ENCODE results near the gene KRT31.
"Not testable (repeated sequence)": the region's sequence is repeated elsewhere in the genome, so short reads cannot be mapped to it uniquely, and the experiment has no call there.

The KRT31 gene

DNA sequence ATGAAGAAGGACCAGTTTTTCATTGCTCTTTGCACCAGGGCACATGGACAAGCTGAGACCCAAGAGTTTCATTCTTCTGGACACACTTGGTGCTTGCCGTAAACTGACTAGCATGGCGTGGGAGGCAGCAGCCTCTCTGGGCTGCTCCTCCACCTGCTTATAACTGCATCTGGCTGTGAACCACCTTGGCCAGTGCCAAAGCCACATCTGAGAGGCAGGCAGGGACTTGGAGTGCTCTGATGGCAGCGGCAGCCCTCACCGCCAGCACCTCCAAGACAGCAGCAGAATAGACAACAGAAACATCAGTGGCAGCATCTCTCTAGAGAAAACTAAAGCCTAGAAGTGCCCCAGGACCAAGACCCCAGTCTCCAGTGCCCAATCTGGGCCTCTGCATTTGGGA is 22.3 kb upstream of the KRT31 start:
- DNase-seq = no peak
- in situ Hi-C loops (cut with MboI; ENCODE audit: low pct_unique_long_range_greater_than_20kb, low sequenced_read_pairs) = no loop called here

- in situ Hi-C loops (cut with MboI; ENCODE audit: low pct_unique_long_range_greater_than_20kb, low sequenced_read_pairs) = no loop called here
Measured at GRCh38 chr17:41418116-41418860, 20.9 kb upstream of the KRT31 start.

GRCh38 chr17:41417576-41418015 is 20.2 kb upstream of the KRT31 start:
- DNase-seq = peak; percentile 1

More at GRCh38 chr17:41418116-41418860, 20.9 kb upstream of the KRT31 start:
- DNase-seq = no peak

GRCh38 chr17:41417127-41417526 is 19.7 kb upstream of the KRT31 start:
- in situ Hi-C loops (cut with MboI; ENCODE audit: low pct_unique_long_range_greater_than_20kb, low sequenced_read_pairs) = no loop called here
- no peak for DNase-seq

More at GRCh38 chr17:41417576-41418015, 20.2 kb upstream of the KRT31 start:
- in situ Hi-C loops (cut with MboI; ENCODE audit: low pct_unique_long_range_greater_than_20kb, low sequenced_read_pairs) = no loop called here

DNA sequence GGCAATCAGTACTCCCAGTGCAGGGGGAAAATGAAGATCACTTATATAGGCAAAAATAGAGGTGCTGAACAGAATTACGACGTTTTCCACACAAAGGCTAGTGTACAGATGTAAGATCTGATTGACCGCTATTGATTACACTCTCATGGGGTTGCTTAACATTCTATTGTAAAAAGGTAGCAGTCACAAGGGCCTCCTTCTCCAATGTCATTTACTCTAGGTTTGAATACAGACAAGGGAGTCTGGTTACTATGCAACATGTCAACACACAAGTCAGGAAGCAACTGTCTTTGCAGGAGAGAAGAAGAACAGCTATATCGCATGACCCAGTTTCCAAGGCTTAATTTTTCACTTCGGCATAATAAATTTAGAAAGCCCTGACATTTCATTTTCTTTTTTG is 19.1 kb upstream of the KRT31 start:
- in situ Hi-C loops (cut with MboI; ENCODE audit: low pct_unique_long_range_greater_than_20kb, low sequenced_read_pairs) = no loop called here
- no peak for DNase-seq

DNA sequence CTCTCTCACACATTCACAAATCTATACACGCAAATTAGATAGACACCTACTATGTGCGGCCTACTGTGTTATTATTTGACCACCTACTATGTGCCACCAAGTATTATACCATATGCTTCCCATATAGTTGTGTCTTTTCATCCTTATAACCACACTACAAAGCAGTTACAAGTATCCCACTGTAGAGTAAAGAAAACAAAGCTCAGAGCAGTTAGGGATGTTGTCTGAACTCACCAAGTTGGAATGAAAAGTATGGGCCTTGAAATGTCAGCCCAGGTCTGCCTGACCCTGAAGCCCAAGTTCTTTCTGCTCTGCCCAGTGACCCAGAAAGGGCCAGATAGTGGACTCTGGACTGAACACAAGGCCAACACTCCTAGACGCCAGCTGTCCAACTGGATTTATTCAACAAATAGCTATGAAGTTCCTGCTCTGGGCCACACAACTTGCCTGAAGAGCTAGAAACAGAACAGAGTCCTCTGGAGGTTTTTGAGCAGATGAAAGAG is 18.5 kb upstream of the KRT31 start:
- DNase-seq = no peak
- in situ Hi-C loops (cut with MboI; ENCODE audit: low pct_unique_long_range_greater_than_20kb, low sequenced_read_pairs) = no loop called here

DNA sequence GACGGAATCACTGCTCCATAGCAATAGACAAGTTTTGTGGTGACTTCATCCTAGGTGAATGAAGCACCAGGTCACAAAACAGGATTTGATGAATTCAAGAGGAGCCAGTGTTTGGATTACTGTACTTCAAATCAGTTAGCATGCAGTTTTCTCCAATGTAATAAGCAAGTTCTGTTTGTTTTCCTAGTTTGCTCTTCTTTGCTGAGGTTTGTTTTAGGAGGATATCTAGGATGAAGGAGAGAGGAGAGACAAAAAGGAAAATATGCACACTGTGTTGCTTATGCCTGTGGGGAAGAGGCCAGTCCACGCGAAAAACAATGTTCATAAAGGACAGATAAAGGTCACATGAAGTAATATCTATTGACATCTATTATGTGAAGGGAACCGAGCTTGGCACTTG is 18.0 kb upstream of the KRT31 start:
- in situ Hi-C loops (cut with MboI; ENCODE audit: low pct_unique_long_range_greater_than_20kb, low sequenced_read_pairs) = no loop called here
- no peak for DNase-seq

- in situ Hi-C loops (cut with MboI; ENCODE audit: low pct_unique_long_range_greater_than_20kb, low sequenced_read_pairs) = no loop called here
- no peak for DNase-seq
Measured at GRCh38 chr17:41413982-41414381, 16.6 kb upstream of the KRT31 start.

DNA sequence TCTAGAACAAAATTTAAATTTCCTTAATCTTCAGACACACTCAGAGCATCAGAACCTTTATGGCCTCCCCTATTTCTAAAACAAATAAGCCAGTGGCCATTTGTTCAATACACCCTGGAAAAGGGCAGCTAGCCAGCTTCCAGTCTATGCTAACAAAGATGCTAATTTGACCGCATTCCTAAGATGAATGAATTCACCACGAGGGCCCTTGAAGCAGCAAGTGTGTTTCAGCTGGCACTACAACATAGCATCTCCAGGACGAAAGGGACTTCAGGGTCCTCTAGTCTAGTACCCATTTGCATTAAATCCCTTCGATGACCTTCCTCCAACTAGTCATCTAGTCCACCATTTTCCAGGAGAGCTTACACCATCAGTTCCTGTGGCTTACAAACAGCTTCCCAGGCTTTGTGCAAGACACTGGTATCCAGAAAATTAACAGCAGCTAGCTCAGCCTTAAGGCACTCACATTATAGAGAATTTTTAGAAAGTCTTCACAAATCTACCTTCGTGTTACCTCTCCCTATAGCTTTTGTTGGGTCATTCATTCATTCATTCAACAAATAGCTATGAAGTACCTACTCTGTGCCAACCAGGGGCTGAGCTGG is 16.0 kb upstream of the KRT31 start:
- in situ Hi-C loops (cut with MboI; ENCODE audit: low pct_unique_long_range_greater_than_20kb, low sequenced_read_pairs) = no loop called here
- DNase-seq = no peak

DNA sequence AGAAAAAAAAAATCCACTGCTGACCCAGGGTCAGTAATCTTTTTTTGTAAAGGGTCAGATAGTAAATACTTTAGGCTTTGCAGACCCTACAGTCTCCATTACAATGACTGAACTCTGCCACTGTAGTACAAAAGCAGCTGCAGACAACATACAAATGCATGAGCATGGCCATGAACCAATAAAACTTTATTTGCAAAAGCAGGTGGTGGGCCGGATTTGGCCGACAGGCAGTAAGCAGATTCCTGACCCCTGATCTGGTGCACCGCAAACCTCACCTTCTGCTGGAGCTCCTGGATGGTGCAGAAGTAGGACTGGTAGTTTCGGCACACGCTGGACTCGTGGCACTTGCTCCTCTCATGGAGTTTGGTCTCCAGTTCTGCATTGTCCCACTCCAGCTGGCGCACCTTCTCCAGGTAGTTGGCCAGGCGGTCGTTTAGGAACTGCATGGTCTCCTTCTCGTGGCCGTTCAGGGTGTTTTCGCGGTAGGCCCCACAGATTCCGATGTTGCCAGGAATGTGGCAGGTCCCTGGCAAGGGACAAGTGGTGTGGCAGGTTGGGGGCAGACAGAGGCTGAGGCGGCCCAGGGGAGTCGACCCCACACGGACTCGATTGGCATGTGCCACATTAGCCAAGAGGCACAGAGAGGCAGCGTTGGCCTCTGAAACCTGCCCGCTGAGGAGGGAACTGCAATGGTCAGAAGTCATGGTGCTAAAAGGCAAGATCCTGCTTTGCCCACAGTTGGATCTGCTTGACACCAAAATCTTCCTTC is 13.8 kb upstream of the KRT31 start:
- no peak for DNase-seq
- in situ Hi-C loops (cut with MboI; ENCODE audit: low pct_unique_long_range_greater_than_20kb, low sequenced_read_pairs) = no loop called here

DNA sequence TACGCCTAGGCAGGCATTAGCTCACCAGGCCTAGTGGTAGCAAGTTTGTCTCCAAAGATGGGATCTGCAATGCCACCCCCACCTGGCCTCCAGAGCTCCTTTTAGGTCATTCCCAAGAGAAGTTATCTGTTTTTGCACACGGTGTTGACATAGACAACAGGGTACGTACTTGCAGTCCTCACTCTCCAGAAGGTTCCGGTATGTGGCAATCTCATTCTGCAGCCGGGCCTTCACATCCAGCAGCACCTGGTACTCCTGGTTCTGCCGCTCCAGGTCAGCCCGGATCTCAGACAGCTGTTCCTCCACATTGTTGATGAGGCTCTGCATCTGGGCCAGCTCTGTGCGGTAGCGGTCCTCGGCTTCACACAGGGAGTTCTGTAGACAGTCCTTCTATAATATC is 9.8 kb upstream of the KRT31 start:
- DNase-seq = no peak
- in situ Hi-C loops (cut with MboI; ENCODE audit: low pct_unique_long_range_greater_than_20kb, low sequenced_read_pairs) = no loop called here

DNA sequence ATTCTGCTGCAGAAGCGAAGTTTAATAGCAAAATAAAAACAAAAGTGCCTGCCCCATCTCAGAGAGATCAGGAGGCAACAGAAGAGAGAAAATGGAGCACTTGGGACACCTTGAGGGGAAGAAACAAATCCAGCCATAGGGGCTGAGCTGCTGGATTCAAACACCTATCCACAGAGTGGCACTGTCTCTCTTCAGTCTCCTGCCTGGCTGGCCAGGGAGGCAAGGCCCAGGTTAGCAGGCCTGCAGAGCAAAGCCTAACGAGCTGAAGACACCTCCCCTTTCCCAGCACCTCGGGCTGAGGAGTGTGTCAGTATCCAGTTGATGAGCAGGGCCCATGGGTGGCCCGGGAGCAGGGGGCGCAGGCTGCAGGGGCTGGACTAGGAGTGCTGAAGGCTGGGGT is 8.8 kb upstream of the KRT31 start:
- in situ Hi-C loops (cut with MboI; ENCODE audit: low pct_unique_long_range_greater_than_20kb, low sequenced_read_pairs) = no loop called here
- no peak for DNase-seq

DNA sequence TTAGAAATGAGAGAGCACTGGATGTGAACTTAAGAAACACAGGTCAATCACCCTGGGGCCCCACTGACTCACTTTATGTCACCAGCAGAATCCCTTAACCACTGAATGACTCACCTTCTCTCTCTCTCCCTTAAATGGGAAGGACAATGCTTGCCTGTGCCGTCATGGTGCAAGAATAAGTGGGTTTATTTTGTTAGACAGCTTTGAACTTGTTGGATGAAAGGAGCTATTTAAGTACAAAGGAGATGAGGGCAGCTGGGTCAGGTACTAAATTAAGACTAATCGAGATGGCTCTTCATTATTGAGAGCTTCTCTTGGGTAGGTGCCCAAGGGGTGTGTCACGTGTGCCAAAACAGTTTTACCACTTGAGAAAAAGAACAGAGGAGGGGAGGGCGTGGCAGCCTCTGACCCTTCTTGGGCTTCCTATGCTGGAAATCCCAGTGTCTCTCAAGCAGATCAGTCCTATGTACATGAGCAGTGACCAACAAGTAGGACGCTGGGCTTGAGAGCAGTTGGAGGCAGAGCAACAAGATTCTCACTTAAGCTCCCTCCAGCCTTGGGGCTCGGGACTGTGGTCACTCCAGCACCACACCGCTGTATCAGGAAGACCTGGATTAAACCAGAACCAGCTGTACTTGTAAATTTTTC is 6.7 kb upstream of the KRT31 start:
- DNase-seq = no peak
- in situ Hi-C loops (cut with MboI; ENCODE audit: low pct_unique_long_range_greater_than_20kb, low sequenced_read_pairs) = no loop called here

GRCh38 chr17:41403404-41404023 is 6.1 kb upstream of the KRT31 start:
- no peak for DNase-seq
- in situ Hi-C loops (cut with MboI; ENCODE audit: low pct_unique_long_range_greater_than_20kb, low sequenced_read_pairs) = no loop called here

- in situ Hi-C loops (cut with MboI; ENCODE audit: low pct_unique_long_range_greater_than_20kb, low sequenced_read_pairs) = no loop called here
- no peak for DNase-seq
Measured at GRCh38 chr17:41402161-41402560, 4.8 kb upstream of the KRT31 start.

DNA sequence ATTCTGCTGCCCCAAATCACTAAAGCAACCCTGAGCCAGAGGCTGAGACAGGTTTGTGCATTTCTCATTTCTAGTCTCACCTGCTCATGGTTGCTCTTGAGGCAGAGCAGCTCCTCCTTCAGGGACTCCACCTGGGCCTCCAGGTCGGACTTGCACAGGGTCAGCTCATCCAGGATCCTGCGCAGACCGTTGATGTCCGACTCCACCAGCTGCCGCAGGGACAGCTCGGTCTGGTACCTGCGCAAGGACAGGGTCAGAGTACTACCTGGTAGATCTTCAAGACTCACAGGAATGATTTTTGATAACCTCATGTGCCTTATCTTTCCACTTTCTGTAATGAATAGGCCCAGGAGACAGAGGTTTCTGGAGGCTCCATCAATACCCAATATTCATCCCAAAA is 1.1 kb downstream of the KRT31 start:
- no peak for DNase-seq
- in situ Hi-C loops (cut with MboI; ENCODE audit: low pct_unique_long_range_greater_than_20kb, low sequenced_read_pairs) = no loop called here

- DNase-seq = no peak
- in situ Hi-C loops (cut with MboI; ENCODE audit: low pct_unique_long_range_greater_than_20kb, low sequenced_read_pairs) = no loop called here
Measured at GRCh38 chr17:41395611-41396010, 1.8 kb downstream of the KRT31 start.

DNA sequence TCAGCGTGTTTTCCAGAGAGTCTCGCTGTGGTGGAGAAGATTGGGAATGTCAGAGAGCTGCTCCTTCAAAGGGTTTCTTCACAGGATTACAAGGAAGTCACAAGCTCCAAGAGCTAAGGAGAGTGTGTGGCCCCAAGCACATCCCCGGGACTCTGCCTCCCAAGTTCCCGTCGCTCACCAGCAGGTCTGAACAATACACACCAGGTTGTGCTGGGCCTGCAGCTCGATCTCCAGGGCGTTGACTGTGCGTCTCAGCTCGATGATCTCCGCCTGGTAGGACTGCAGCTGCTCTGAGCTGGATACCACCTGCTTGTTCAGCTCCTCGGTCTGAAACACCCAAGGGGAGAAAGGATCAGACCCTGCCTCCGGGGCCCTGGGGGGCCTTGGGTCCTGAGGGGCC is 2.4 kb downstream of the KRT31 start:
- in situ Hi-C loops (cut with MboI; ENCODE audit: low pct_unique_long_range_greater_than_20kb, low sequenced_read_pairs); DNase-seq: not testable (repeated sequence)

All from KBM-7 (cell line).